ENCODE data around the gene JUNB.

Gene JUNB

DNA sequence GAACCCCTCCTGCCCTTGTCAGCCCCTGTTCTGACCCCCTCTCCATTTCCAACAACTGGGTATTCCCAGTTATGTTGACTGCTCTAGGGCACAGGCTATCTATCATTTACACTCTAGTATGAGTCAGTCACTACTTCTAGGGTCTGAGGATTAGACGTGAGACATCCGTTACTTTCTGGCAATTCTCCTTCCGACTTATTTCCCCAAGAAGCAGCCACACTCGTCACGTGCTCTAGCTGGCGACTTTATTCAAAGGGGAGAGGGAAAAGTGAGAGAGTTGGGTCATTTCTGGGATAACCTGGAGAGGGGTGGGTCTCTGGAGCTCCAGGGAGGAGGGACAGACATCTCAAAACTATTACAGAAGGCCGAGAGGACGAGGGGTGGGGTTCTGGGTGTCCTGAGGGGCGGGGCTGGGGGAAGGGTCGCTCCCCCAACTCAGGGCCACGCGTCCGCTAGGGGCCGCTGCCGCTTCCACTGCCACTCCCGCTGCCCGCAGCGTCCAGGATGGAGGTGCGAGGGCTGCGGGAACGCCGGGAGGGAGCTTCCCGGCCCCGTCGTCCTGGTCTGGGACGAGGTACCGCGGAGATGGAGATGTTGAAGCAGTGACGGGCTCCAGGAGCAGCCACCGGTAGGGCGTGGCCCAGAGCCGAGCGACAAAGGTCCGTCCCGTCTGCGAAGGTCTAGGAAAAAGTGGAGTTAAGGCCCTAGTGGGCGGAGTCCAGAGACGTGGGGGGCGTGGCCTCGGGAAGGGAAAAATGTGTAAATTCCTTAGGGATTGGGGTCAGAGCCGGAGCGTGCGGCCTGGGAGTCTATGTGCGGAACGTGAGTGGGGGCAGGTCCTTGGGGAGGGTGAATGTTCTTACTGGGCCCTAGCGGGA lies 34.2 kb downstream of the JUNB start:
- Histone ChIP-seq H3K4me3 (ENCODE audit: severe bottlenecking) (no peak overlapping the region), H3K27ac (ENCODE audit: poor library complexity, severe bottlenecking) (no peak overlapping the region), H3K36me3 (ENCODE audit: low read depth) (no peaks in the 10 kb centered on the region), H3K4me1 (ENCODE audit: insufficient read depth, poor library complexity, severe bottlenecking) (no peaks in the 10 kb centered on the region), H3K27me3 (ENCODE audit: insufficient read depth, poor library complexity, severe bottlenecking) (no peaks in the 10 kb centered on the region), H3K9me3 (ENCODE audit: severe bottlenecking) (no peaks in the 10 kb centered on the region)
- ATAC-seq (ENCODE audit: low read depth) (peak; percentile 43; the same call in 1 of the 3 replicates), DNase-seq (ENCODE audit: low spot score) (no peak)
- TF ChIP-seq, protein P1, sequence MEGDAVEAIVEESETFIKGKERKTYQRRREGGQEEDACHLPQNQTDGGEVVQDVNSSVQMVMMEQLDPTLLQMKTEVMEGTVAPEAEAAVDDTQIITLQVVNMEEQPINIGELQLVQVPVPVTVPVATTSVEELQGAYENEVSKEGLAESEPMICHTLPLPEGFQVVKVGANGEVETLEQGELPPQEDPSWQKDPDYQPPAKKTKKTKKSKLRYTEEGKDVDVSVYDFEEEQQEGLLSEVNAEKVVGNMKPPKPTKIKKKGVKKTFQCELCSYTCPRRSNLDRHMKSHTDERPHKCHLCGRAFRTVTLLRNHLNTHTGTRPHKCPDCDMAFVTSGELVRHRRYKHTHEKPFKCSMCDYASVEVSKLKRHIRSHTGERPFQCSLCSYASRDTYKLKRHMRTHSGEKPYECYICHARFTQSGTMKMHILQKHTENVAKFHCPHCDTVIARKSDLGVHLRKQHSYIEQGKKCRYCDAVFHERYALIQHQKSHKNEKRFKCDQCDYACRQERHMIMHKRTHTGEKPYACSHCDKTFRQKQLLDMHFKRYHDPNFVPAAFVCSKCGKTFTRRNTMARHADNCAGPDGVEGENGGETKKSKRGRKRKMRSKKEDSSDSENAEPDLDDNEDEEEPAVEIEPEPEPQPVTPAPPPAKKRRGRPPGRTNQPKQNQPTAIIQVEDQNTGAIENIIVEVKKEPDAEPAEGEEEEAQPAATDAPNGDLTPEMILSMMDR (IDR thresholded peaks at IDR 0.05; ENCODE audit: poor library complexity, severe bottlenecking) = peak; percentile 65

DNA sequence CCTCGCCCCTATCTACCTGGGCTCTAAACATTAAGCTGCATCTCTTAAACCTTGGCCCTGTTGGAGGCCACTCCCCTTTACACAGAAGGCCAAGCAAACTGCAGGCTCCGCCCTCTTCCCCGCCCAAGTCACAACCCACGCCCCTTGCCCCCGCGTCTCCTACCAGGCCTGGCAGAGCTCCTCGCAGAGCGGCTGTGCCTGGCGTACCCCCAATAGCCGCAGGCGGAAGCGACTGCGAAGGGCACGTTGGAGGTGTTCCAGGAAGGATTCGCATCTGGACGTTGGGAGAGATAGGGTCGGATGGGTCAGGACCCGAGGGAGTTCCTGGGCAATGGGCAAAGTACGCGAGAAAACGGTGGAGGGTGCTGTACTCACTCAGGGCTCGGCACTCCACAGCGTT lies 37.2 kb downstream of the JUNB start:
- Histone ChIP-seq H3K4me3 (ENCODE audit: severe bottlenecking) (no peak overlapping the region), H3K27me3 (ENCODE audit: insufficient read depth, poor library complexity, severe bottlenecking) (peaks cover 8% of the 10 kb centered on the region), H3K4me1 (ENCODE audit: insufficient read depth, poor library complexity, severe bottlenecking) (peaks cover 10% of the 10 kb centered on the region), H3K36me3 (ENCODE audit: low read depth) (no peaks in the 10 kb centered on the region), H3K27ac (ENCODE audit: poor library complexity, severe bottlenecking) (no peak overlapping the region), H3K9me3 (ENCODE audit: severe bottlenecking) (no peaks in the 10 kb centered on the region)
- peak; percentile 60 for ATAC-seq (ENCODE audit: low read depth)
- no peak for DNase-seq (ENCODE audit: low spot score)
- TF ChIP-seq, protein P1 (IDR thresholded peaks at IDR 0.05; ENCODE audit: poor library complexity, severe bottlenecking) = no peak

DNA sequence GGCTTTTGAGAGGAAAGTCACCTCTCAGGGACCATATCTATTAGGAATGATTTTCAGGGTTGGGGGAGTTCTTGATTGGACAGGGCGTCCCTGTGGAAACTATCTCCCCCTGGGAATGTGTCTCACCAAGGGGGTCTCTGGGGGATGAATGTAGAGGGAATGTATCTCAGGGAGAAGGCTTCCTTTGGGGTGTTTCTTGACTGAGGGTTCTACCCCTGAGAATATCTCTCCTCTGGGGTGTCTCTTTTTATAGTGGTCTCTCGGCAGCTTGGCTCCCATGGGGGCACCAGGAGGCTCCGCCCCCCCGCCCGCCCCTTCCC lies 42.1 kb downstream of the JUNB start:
- DNase-seq (ENCODE audit: low spot score) (no peak), ATAC-seq (ENCODE audit: low read depth) (no peak)
- Histone ChIP-seq H3K36me3 (ENCODE audit: low read depth) (no peaks in the 10 kb centered on the region), H3K4me1 (ENCODE audit: insufficient read depth, poor library complexity, severe bottlenecking) (peaks cover 10% of the 10 kb centered on the region), H3K9me3 (ENCODE audit: severe bottlenecking) (no peaks in the 10 kb centered on the region), H3K27me3 (ENCODE audit: insufficient read depth, poor library complexity, severe bottlenecking) (peaks cover 53% of the 10 kb centered on the region), H3K4me3 (ENCODE audit: severe bottlenecking) (peak overlapping the region; percentile 47), H3K27ac (ENCODE audit: poor library complexity, severe bottlenecking) (no peak overlapping the region)
- TF ChIP-seq, protein P1 (IDR thresholded peaks at IDR 0.05; ENCODE audit: poor library complexity, severe bottlenecking) = no peak

DNA sequence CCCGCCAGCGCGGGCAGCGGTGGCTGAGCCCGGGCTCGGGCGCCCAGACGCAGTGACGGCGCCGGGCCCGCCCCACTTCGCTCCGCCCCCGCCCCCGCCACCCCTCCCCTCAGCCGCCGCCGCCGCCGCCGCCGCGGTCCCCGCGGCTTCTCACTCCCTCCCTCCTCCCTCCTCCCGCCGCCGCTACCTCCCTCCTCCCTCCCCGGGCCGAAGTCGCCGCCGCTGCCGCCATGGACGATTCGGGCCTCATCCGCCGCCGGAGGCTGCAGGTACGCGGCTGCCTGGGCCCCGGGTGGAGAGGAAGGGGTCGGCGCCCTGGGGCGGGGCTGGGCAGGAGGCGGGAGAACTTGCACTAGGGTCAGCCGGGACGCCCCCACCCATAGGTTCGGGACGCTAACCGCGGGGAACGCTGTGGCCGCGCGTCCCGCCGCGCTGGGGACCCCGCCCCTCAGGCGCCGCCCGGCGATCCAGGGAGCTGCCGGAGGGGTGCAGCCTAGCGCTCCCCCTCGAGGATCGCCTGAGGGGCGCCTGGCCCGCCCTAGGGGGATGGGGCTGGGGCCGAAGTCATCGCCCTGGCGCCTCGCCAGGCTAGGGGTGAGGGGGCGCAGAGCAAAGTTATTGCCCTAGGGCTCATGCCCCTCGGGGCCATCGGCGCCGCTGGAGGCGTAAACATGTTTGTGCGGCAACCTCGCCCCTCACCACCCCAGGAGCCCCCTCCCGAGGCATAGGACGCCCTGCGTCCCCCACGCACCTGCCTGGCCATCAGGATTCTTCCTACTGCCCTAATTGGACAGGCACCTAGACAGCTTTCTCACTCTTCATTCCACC lies 42.7 kb downstream of the JUNB start:
- Histone ChIP-seq H3K4me3 (ENCODE audit: severe bottlenecking) (peak overlapping the region; percentile 47), H3K27ac (ENCODE audit: poor library complexity, severe bottlenecking) (no peak overlapping the region), H3K9me3 (ENCODE audit: severe bottlenecking) (no peaks in the 10 kb centered on the region), H3K27me3 (ENCODE audit: insufficient read depth, poor library complexity, severe bottlenecking) (peaks cover 58% of the 10 kb centered on the region), H3K4me1 (ENCODE audit: insufficient read depth, poor library complexity, severe bottlenecking) (peaks cover 10% of the 10 kb centered on the region), H3K36me3 (ENCODE audit: low read depth) (no peaks in the 10 kb centered on the region)
- no peak; the same call in 2 of the 3 replicates for ATAC-seq (ENCODE audit: low read depth)
- no peak for DNase-seq (ENCODE audit: low spot score)
- TF ChIP-seq, protein P1 (IDR thresholded peaks at IDR 0.05; ENCODE audit: poor library complexity, severe bottlenecking) = no peak
